Activated B cell treated with CpG ODN at 0.5 μM for 24 hours (primary cell): ENCODE measurements around the gene MAPK8. TPM values are rescaled to one million over a fixed set of nuclear protein-coding genes. Genes with fewer than 3 reads are reported as not detected.

Experiments used
- ATAC-seq: fragments of 200-7000 bp; cut with Tn5 transposase; one replicate; pipeline ENCODE4 v1.10.0; 2021; ENCODE audit warnings: low read depth, mild to moderate bottlenecking, moderate library complexity
- CTCF ChIA-PET: fragments of 350-600 bp; sonication (Branson Sonifier 250); formaldehyde crosslinking; loops from one replicate; lab custom pipeline; 2021; ENCODE audit warnings: antibody characterized with exemption; lab: Charles Lee
- POLR2A ChIA-PET: fragments of 350-600 bp; sonication (Branson Sonifier 250); formaldehyde crosslinking; loops from one replicate; lab custom pipeline; 2021; ENCODE audit warnings: antibody characterized with exemption; lab: Charles Lee
- DNase-seq: peaks from one replicate; pipeline ENCODE4 v3.0.0; 2022
- H3K27ac Mint-ChIP-seq: one replicate; pipeline ENCODE4 v1.8.0; 2020; ENCODE audit warnings: mixed read lengths
- H3K27me3 Mint-ChIP-seq: one replicate; pipeline ENCODE4 v1.8.0; 2021; ENCODE audit warnings: mixed read lengths
- H3K36me3 Mint-ChIP-seq: one replicate; pipeline ENCODE4 v1.8.0; 2021; ENCODE audit warnings: low read depth, mixed read lengths
- H3K4me1 Mint-ChIP-seq: one replicate; pipeline ENCODE4 v1.8.0; 2021; ENCODE audit warnings: mixed read lengths
- H3K4me3 Mint-ChIP-seq: one replicate; pipeline ENCODE4 v1.8.0; 2020; ENCODE audit warnings: mild to moderate bottlenecking, mixed read lengths
- H3K9me3 Mint-ChIP-seq: one replicate; pipeline ENCODE4 v1.8.0; 2020; ENCODE audit warnings: mixed read lengths
- CTCF ChIP-seq: fragments of 200-600 bp; IDR thresholded peaks from one replicate; pipeline ENCODE4 v1.8.0; 2022; ENCODE audit warnings: antibody characterized with exemption, mild to moderate bottlenecking
- intact Hi-C: fragments of 100-400 bp; cut with micrococcal nuclease; formaldehyde crosslinking; loops from one replicate; pipeline ENCODE4 v1.15.1; 2024
- total RNA-seq: library from RNA; stranded (reverse); gene quantifications from 2 replicates; pipeline ENCODE4 v1.2.3, GENCODE V29; 2022

Gene MAPK8
- 25.8 and 25.9 TPM in 2 replicates for total RNA-seq

GRCh38 chr10:48306265-48306869, at the start of gene MAPK8:
TSS of gene MAPK8 (plus strand) at chr10:48306677. CDS start at chr10:48401661, 94,984 bp downstream.
- no peaks in the 10 kb centered on the region for H3K27me3 Mint-ChIP-seq
- H3K4me1 Mint-ChIP-seq = peaks cover 33% of the 10 kb centered on the region
- TF ChIP-seq CTCF = no peak
- H3K9me3 Mint-ChIP-seq = no peaks in the 10 kb centered on the region
- peak; percentile 92 for ATAC-seq
- CTCF ChIA-PET = interaction anchor here (1.2 kb wide), 1 partner anchor 15 kb away, joined by 3 read pairs; no protein-coding TSS in a partner anchor
- DNase-seq = peak; percentile 93
- H3K4me3 Mint-ChIP-seq = peak within 1 kb of the TSS; percentile 78
- peak within 1 kb of the TSS; percentile 47 for H3K27ac Mint-ChIP-seq
- H3K36me3 Mint-ChIP-seq = peaks cover 3% of the 10 kb centered on the region
- intact Hi-C loops = loop anchor here (1.0 to 10.0 kb wide), 5 partner anchors 27 to 1233 kb away; partner anchors contain the start of genes ERCC6, TMEM273 and ZNF488
- POLR2A ChIA-PET = no interaction called here

GRCh38 chr10:48257407-48257961, 49.0 kb upstream of the MAPK8 start:
- Mint-ChIP-seq H3K4me1 (no peaks in the 10 kb centered on the region), H3K4me3 (no peak overlapping the region), H3K9me3 (peaks cover 5% of the 10 kb centered on the region), H3K27me3 (peaks cover 24% of the 10 kb centered on the region), H3K27ac (no peak overlapping the region), H3K36me3 (no peaks in the 10 kb centered on the region)
- no peak for TF ChIP-seq CTCF
- CTCF ChIA-PET = no interaction called here
- ATAC-seq = no peak
- intact Hi-C loops = no loop called here
- POLR2A ChIA-PET = no interaction called here
- no peak for DNase-seq

GRCh38 chr10:48258105-48258504, 48.4 kb upstream of the MAPK8 start:
- H3K27ac Mint-ChIP-seq = no peak overlapping the region
- intact Hi-C loops = no loop called here
- POLR2A ChIA-PET = no interaction called here
- peaks cover 5% of the 10 kb centered on the region for H3K9me3 Mint-ChIP-seq
- no peak for TF ChIP-seq CTCF
- H3K36me3 Mint-ChIP-seq = no peaks in the 10 kb centered on the region
- no peak overlapping the region for H3K4me3 Mint-ChIP-seq
- H3K4me1 Mint-ChIP-seq = no peaks in the 10 kb centered on the region
- ATAC-seq (no peak), DNase-seq (no peak)
- CTCF ChIA-PET = no interaction called here
- peaks cover 22% of the 10 kb centered on the region for H3K27me3 Mint-ChIP-seq

GRCh38 chr10:48266528-48266927, 39.9 kb upstream of the MAPK8 start:
- no peaks in the 10 kb centered on the region for H3K36me3 Mint-ChIP-seq
- ATAC-seq (no peak), DNase-seq (no peak)
- no peak for TF ChIP-seq CTCF
- no peaks in the 10 kb centered on the region for H3K4me1 Mint-ChIP-seq
- H3K27me3 Mint-ChIP-seq = peaks cover 2% of the 10 kb centered on the region
- CTCF ChIA-PET = no interaction called here
- POLR2A ChIA-PET = no interaction called here
- no peak overlapping the region for H3K4me3 Mint-ChIP-seq
- intact Hi-C loops = no loop called here
- H3K9me3 Mint-ChIP-seq = peaks cover 7% of the 10 kb centered on the region
- no peak overlapping the region for H3K27ac Mint-ChIP-seq

- DNase-seq (no peak), ATAC-seq (no peak)
- Mint-ChIP-seq H3K27me3 (no peaks in the 10 kb centered on the region), H3K36me3 (no peaks in the 10 kb centered on the region), H3K27ac (no peak overlapping the region), H3K4me3 (no peak overlapping the region), H3K4me1 (no peaks in the 10 kb centered on the region), H3K9me3 (peaks cover 4% of the 10 kb centered on the region)
- POLR2A ChIA-PET = no interaction called here
- CTCF ChIA-PET = no interaction called here
- no peak for TF ChIP-seq CTCF
- intact Hi-C loops = no loop called here
Measured at GRCh38 chr10:48271047-48271730, 35.3 kb upstream of the MAPK8 start.
